ENCODE data around the gene OR2T33.

The OR2T33 gene, protein sequence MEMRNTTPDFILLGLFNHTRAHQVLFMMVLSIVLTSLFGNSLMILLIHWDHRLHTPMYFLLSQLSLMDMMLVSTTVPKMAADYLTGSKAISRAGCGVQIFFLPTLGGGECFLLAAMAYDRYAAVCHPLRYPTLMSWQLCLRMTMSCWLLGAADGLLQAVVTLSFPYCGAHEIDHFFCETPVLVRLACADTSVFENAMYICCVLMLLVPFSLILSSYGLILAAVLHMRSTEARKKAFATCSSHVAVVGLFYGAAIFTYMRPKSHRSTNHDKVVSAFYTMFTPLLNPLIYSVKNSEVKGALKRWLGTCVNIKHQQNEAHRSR

GRCh38 chr1:248277876-248278275, at the start of gene OR2T33:
Gene OR2T33, minus strand, starts transcription at chr1:248277976. Its CDS starts 4,162 bp downstream, at chr1:248273814.
- no peak for TF ChIP-seq GATA2 (IDR thresholded peaks at IDR 0.05; ENCODE audit: low read depth, low read length)
- no peak for TF ChIP-seq GATA3 (IDR thresholded peaks at IDR 0.05; ENCODE audit: low read depth, low read length)

- TF ChIP-seq GATA2 (IDR thresholded peaks at IDR 0.05; ENCODE audit: low read depth, low read length) (no peak), GATA3 (IDR thresholded peaks at IDR 0.05; ENCODE audit: low read depth, low read length) (no peak)
These were observed 46.7 kb upstream of the OR2T33 start, which contains the start of gene OR2M7 for GRCh38 chr1:248324468-248324867. Gene OR2M7, minus strand, starts transcription at chr1:248324568. Its CDS starts 0 bp downstream, at chr1:248324568.

DNA sequence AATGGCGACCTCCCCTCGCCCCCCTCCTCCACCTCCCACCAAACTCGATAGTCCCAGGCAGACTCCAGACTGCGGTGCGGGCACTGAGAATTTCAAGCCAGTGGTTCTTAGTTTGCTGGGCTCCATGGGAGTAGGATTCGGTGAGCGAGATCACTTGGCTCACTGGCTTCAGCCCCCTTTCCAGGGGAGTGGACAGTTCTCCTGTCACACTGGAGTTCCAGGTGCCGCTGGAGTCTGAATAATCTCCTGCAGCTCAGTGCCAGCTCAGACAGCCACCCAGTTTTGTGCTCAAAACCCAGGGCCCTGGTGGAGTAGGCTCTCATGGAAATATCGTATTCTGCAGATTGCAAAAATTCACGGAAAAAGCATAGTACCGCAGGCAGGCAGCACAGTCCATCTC, 39.0 kb upstream of the OR2T33 start:
- TF ChIP-seq GATA3 (IDR thresholded peaks at IDR 0.05; ENCODE audit: low read depth, low read length) = no peak
- no peak for TF ChIP-seq GATA2 (IDR thresholded peaks at IDR 0.05; ENCODE audit: low read depth, low read length)

- TF ChIP-seq GATA2 (IDR thresholded peaks at IDR 0.05; ENCODE audit: low read depth, low read length) (no peak), GATA3 (IDR thresholded peaks at IDR 0.05; ENCODE audit: low read depth, low read length) (no peak)
These were observed 28.3 kb upstream of the OR2T33 start for GRCh38 chr1:248306103-248306502.

GRCh38 chr1:248303324-248303723, 25.5 kb upstream of the OR2T33 start, which contains the start of gene OR2T12:
Gene OR2T12, minus strand, starts transcription at chr1:248303424. Its CDS starts 7,846 bp downstream, at chr1:248295578.
- TF ChIP-seq GATA2 (IDR thresholded peaks at IDR 0.05; ENCODE audit: low read depth, low read length) (no peak), GATA3 (IDR thresholded peaks at IDR 0.05; ENCODE audit: low read depth, low read length) (no peak)

GRCh38 chr1:248288391-248288790, 10.6 kb upstream of the OR2T33 start:
- TF ChIP-seq GATA3 (IDR thresholded peaks at IDR 0.05; ENCODE audit: low read depth, low read length) (no peak), GATA2 (IDR thresholded peaks at IDR 0.05; ENCODE audit: low read depth, low read length) (no peak)

DNA sequence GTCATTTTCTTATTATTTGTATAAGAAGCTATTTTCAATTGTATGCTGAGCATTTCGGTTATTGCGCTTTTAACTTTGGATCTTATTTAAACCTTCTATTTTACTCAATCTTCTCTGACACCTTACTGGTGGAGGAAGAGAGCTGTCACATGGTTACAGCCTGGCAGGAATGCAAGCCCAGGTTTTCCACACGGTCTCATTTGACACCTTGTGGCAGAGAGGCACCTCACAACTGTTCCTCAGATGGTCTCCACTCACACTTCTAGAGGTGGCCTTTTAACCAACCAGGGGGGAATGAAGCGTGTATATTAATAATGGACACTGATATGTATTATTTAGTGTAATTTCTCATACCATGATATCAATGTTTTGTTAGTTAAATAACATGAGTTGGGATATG, 9.6 kb downstream of the OR2T33 start:
- TF ChIP-seq GATA2 (IDR thresholded peaks at IDR 0.05; ENCODE audit: low read depth, low read length) = no peak
- no peak for TF ChIP-seq GATA3 (IDR thresholded peaks at IDR 0.05; ENCODE audit: low read depth, low read length)

GRCh38 chr1:248243204-248243603, 34.6 kb downstream of the OR2T33 start:
- TF ChIP-seq GATA2 (IDR thresholded peaks at IDR 0.05; ENCODE audit: low read depth, low read length) = no peak
- TF ChIP-seq GATA3 (IDR thresholded peaks at IDR 0.05; ENCODE audit: low read depth, low read length) = no peak

DNA sequence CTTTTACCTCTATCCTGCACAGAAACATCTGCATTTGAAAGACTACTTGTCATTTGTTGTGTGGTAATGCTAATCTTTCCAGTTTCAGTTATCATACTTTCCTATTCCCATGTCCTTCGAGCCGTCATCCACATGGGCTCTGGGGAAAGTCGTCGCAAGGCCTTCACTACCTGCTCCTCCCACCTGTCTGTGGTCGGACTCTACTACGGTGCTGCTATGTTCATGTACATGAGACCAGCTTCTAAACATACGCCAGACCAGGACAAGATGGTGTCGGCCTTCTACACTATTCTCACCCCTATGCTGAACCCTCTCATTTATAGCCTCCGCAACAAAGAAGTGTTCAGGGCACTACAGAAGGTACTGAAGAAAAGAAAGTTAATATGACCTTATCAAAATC, 38.3 kb downstream of the OR2T33 start:
- no peak for TF ChIP-seq GATA3 (IDR thresholded peaks at IDR 0.05; ENCODE audit: low read depth, low read length)
- no peak for TF ChIP-seq GATA2 (IDR thresholded peaks at IDR 0.05; ENCODE audit: low read depth, low read length)

GRCh38 chr1:248231117-248231516, 46.7 kb downstream of the OR2T33 start, which contains the start of gene OR2M4:
Gene OR2M4, plus strand, starts transcription at chr1:248231417. Its CDS starts 7,512 bp downstream, at chr1:248238929.
- TF ChIP-seq GATA2 (IDR thresholded peaks at IDR 0.05; ENCODE audit: low read depth, low read length) (no peak), GATA3 (IDR thresholded peaks at IDR 0.05; ENCODE audit: low read depth, low read length) (no peak)

DNA sequence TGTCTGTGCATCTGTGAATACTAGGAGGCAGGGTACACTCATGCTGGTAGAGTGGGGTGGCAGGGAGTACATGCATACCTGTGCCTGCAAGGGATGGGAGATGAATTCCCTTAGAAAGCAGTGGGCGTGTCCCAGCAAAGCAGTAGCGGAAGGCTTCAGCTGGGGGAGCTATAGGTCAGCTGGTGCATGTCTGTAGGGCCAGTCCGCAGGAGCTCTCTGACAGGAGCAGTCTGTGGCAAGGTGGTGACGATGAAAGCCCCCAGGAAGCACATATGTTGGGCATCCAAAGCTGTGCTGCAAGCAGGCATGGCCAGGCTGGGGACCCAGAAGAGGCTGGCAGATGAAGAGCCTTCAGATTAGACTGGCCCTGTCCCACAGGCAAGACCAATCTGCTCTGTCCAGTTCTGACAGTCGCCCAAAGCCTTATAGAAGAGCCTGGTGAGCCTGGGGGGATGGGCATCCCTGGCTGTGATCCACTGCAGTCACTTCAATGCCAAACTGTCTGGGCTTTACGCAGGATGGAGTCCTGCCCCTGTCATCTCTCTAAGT, 48.3 kb downstream of the OR2T33 start:
- TF ChIP-seq GATA2 (IDR thresholded peaks at IDR 0.05; ENCODE audit: low read depth, low read length) (no peak), GATA3 (IDR thresholded peaks at IDR 0.05; ENCODE audit: low read depth, low read length) (no peak)

- TF ChIP-seq GATA2 (IDR thresholded peaks at IDR 0.05; ENCODE audit: low read depth, low read length) (no peak), GATA3 (IDR thresholded peaks at IDR 0.05; ENCODE audit: low read depth, low read length) (no peak)
These were observed 52.2 kb downstream of the OR2T33 start for GRCh38 chr1:248225537-248225936.

Measured in SH-SY5Y (cell line).